SIG-M5 (cell line): ENCODE measurements around the gene KRTAP9-9.
"Not testable (repeated sequence)": the region's sequence is repeated elsewhere in the genome, so short reads cannot be mapped to it uniquely, and the experiment has no call there.

ENCODE experiments used
- DNase-seq: peaks from one replicate; lab custom pipeline; 2025; lab: John Stamatoyannopoulos, UW

KRTAP9-9 gene

GRCh38 chr17:41255381-41256290, at the start of gene KRTAP9-9:
KRTAP9-9 (plus strand) TSS chr17:41255384.
- not testable (repeated sequence) for DNase-seq

GRCh38 chr17:41211845-41212466, 43.2 kb upstream of the KRTAP9-9 start:
- DNase-seq: no peak

- no peak for DNase-seq
Measured at GRCh38 chr17:41212524-41213169, 42.5 kb upstream of the KRTAP9-9 start.

- DNase-seq: no peak
Measured at GRCh38 chr17:41215681-41216080, 39.5 kb upstream of the KRTAP9-9 start.

GRCh38 chr17:41223821-41224220, 31.4 kb upstream of the KRTAP9-9 start:
- no peak for DNase-seq

- DNase-seq: no peak
Measured at GRCh38 chr17:41226051-41226450, 29.1 kb upstream of the KRTAP9-9 start.

GRCh38 chr17:41226598-41227095, 28.5 kb upstream of the KRTAP9-9 start, which contains the start of gene KRTAP9-2:
KRTAP9-2 (plus strand) TSS chr17:41226648; CDS start chr17:41226655, 7 bp downstream.
- not testable (repeated sequence) for DNase-seq

- no peak for DNase-seq
Measured at GRCh38 chr17:41230094-41230493, 25.1 kb upstream of the KRTAP9-9 start.

GRCh38 chr17:41231731-41232130, 23.5 kb upstream of the KRTAP9-9 start:
- DNase-seq: no peak

GRCh38 chr17:41232399-41233105, 22.6 kb upstream of the KRTAP9-9 start, which contains the start of gene KRTAP9-3:
KRTAP9-3 (plus strand) TSS chr17:41232449; CDS start chr17:41232502, 53 bp downstream.
- DNase-seq: not testable (repeated sequence)

- not testable (repeated sequence) for DNase-seq
Measured at GRCh38 chr17:41237116-41237515, 18.1 kb upstream of the KRTAP9-9 start.

- DNase-seq: not testable (repeated sequence)
Measured at GRCh38 chr17:41237949-41238437, 17.2 kb upstream of the KRTAP9-9 start, which contains the start of gene KRTAP9-8. KRTAP9-8 (plus strand) TSS chr17:41237999; CDS start chr17:41238052, 53 bp downstream.

- not testable (repeated sequence) for DNase-seq
Measured at GRCh38 chr17:41246995-41247787, 8.0 kb upstream of the KRTAP9-9 start.

GRCh38 chr17:41249637-41250240, 5.4 kb upstream of the KRTAP9-9 start, which contains the start of gene KRTAP9-4:
KRTAP9-4 (plus strand) TSS chr17:41249687; CDS start chr17:41249721, 34 bp downstream.
- not testable (repeated sequence) for DNase-seq

- no peak for DNase-seq
Measured at GRCh38 chr17:41251261-41251660, 3.9 kb upstream of the KRTAP9-9 start.

GRCh38 chr17:41254861-41255260, 323 bp upstream of the KRTAP9-9 start:
- no peak for DNase-seq

- no peak for DNase-seq
Measured at GRCh38 chr17:41256291-41256685, 1.1 kb downstream of the KRTAP9-9 start.

- DNase-seq: no peak
Measured at GRCh38 chr17:41258406-41258805, 3.2 kb downstream of the KRTAP9-9 start.

GRCh38 chr17:41263212-41263611, 8.0 kb downstream of the KRTAP9-9 start:
- DNase-seq: no peak

GRCh38 chr17:41264599-41264998, 9.4 kb downstream of the KRTAP9-9 start:
- DNase-seq: no peak
